Neutrophil (primary cell): ENCODE measurements around the gene RAPGEF1.

Experiments
- H3K27ac ChIP-seq: fragments of 200-600 bp; sonication (generic); 2 replicates; pipeline ENCODE4 v1.5.1; 2016; ENCODE audit warnings: mild to moderate bottlenecking, moderate library complexity
- H3K27me3 ChIP-seq: fragments of 200-600 bp; sonication (generic); 2 replicates; pipeline ENCODE4 v1.6.0; 2016; ENCODE audit warnings: mild to moderate bottlenecking
- H3K36me3 ChIP-seq: fragments of 200-600 bp; sonication (generic); 2 replicates; pipeline ENCODE4 v1.5.1; 2017
- H3K4me1 ChIP-seq, 2 experiments: fragments of 200-600 bp in 1 of 2; sonication (generic) in 1 of 2; 1 replicate in 1 of 2; 2 replicates in 1 of 2; pipeline versions ENCODE4 v1.5.1 to v1.6.1; 2013 to 2016; ENCODE audit warnings: low read depth in 1 of 2, low read length in 1 of 2, mild to moderate bottlenecking in 1 of 2, moderate library complexity in 1 of 2; ENCODE audit not compliant: control insufficient read depth in 1 of 2, insufficient read depth in 1 of 2
- H3K4me3 ChIP-seq, 2 experiments: fragments of 200-600 bp in 1 of 2; sonication (generic) in 1 of 2; 1 replicate in 1 of 2; 2 replicates in 1 of 2; pipeline ENCODE4 v1.5.1; 2013 to 2016; ENCODE audit warnings: low read depth in 1 of 2, low read length in 1 of 2, mild to moderate bottlenecking in 1 of 2, moderate library complexity in 1 of 2
- H3K9me3 ChIP-seq: fragments of 200-600 bp; sonication (generic); 2 replicates; pipeline ENCODE4 v1.5.1; 2016
- CTCF ChIP-seq: fragments of 200-600 bp; sonication (generic); IDR thresholded peaks from 2 replicates; pipeline ENCODE4 v1.5.1; 2016; ENCODE audit warnings: antibody characterized with exemption

RAPGEF1 gene

DNA sequence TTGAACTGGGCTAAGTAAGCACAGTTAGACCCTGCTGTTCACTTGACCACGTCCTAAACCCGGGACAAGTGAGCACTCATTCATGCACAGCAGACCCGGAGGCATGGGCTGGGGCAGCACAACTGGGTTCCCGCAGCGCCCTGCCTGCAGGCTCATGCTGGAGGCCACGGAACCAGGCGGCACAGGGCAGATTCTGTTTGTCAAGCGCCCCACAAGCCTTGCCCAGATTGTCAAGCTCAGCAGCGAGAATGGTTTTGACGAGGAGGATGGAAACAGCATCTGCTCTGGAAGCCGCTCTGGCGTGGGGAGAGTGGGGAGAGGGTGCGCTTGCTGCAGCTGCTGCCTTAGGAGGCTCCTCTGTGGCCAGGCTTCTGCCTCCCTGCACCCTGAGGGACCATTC, 161.9 kb downstream of the RAPGEF1 start:
- Histone ChIP-seq H3K9me3 (no peaks in the 10 kb centered on the region), H3K4me3 (no peak overlapping the region), H3K27ac (no peak overlapping the region), H3K4me1 (peaks cover 11 to 15% of the 10 kb centered on the region in 2 experiments), H3K36me3 (peaks cover 87% of the 10 kb centered on the region), H3K27me3 (no peaks in the 10 kb centered on the region)
- no peak for TF ChIP-seq CTCF

DNA sequence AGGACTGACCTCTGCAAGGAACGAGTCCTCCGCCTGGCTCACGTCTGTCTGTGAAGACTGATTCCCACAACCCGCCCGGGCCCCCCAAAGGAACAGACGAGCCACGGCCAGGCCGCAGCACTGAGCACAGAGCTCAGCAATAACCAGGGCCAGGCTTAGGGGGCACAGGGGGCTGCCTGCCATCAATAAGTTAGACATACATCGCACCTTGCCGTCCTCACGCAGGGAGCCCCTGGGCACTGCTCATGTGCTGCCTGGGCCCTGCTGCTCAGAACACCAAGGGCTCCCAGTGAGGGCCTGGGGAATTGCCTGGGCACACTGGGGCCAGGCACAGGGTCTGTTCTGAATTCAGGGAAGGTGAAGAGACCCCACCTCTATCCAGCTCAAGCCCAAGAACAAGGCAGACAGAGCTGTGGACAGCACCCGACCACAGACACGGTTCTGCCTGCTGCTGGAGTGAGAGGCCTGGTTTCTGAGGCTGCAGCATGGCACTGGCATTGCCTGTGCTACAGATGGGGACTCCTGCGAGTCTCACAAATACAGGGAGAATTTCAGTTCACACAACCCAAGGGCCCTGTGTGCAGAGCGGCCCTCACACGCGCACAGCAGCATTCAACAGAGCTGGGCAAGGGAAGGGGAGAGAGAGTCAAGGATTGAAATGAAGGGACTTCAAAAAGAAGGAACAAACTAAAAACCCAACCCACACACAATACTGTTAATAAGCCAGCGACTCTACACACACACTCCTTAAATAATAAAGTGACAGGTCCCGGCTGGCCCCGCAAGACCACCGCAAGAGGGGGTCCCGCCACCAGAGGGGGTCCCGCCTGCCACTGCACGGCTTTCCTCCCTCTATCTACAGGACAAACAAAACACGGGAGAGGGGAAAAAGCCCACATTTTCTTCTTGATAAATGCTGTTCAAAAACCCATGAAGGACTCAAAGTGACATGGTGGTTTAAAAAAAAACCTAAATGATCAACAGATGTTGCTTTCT, 162.6 kb downstream of the RAPGEF1 start:
- Histone ChIP-seq H3K27me3 (no peaks in the 10 kb centered on the region), H3K27ac (no peak overlapping the region), H3K4me1 (peaks cover 11 to 15% of the 10 kb centered on the region in 2 experiments), H3K9me3 (no peaks in the 10 kb centered on the region), H3K36me3 (peaks cover 82% of the 10 kb centered on the region), H3K4me3 (no peak overlapping the region)
- no peak for TF ChIP-seq CTCF

GRCh38 chr9:131575946-131576853, 163.7 kb downstream of the RAPGEF1 start:
- Histone ChIP-seq H3K4me1 (peaks cover 11 to 15% of the 10 kb centered on the region in 2 experiments), H3K9me3 (no peaks in the 10 kb centered on the region), H3K36me3 (peaks cover 80% of the 10 kb centered on the region), H3K27me3 (no peaks in the 10 kb centered on the region), H3K27ac (no peak overlapping the region), H3K4me3 (no peak overlapping the region)
- no peak for TF ChIP-seq CTCF

- no peak overlapping the region for H3K27ac ChIP-seq
- peaks cover 68% of the 10 kb centered on the region for H3K36me3 ChIP-seq
- no peak for TF ChIP-seq CTCF
Observed at GRCh38 chr9:131574730-131575640, 164.9 kb downstream of the RAPGEF1 start.

GRCh38 chr9:131567910-131568309, 172.0 kb downstream of the RAPGEF1 start:
- no peak overlapping the region for H3K27ac ChIP-seq
- no peaks in the 10 kb centered on the region for H3K27me3 ChIP-seq
- no peaks in the 10 kb centered on the region for H3K9me3 ChIP-seq

More at GRCh38 chr9:131574730-131575640, 164.9 kb downstream of the RAPGEF1 start:
- Histone ChIP-seq H3K27me3 (no peaks in the 10 kb centered on the region), H3K9me3 (no peaks in the 10 kb centered on the region), H3K4me1 (peaks cover 11 to 15% of the 10 kb centered on the region in 2 experiments), H3K4me3 (no peak overlapping the region)

More at GRCh38 chr9:131567910-131568309, 172.0 kb downstream of the RAPGEF1 start:
- Histone ChIP-seq H3K4me3 (no peak overlapping the region), H3K36me3 (peaks cover 15% of the 10 kb centered on the region), H3K4me1 (no peaks in the 10 kb centered on the region)
- no peak for TF ChIP-seq CTCF
